H1 (cell line): ENCODE data around the gene CCDC141. TPM values are rescaled to one million over a fixed set of nuclear protein-coding genes. Genes with fewer than 3 reads are reported as not detected.

Experiments used
- CHD2 ChIP-seq: IDR thresholded peaks from 2 replicates; pipeline ENCODE4 v1.6.1; 2012; ENCODE audit warnings: low read length, improper control_type of control experiment
- EP300 ChIP-seq, 2 experiments: IDR thresholded peaks; 1 replicate in 1 of 2; 2 replicates in 1 of 2; pipeline ENCODE4 v1.6.1; 2011 to 2012; ENCODE audit warnings: low read depth in 2 of 2, low read length in 2 of 2, mild to moderate bottlenecking in 2 of 2, borderline replicate concordance in 1 of 2, inconsistent platforms in 1 of 2, moderate library complexity in 1 of 2
- KDM4A ChIP-seq: IDR thresholded peaks from one replicate; pipeline ENCODE4 v1.7.1; 2012; ENCODE audit warnings: low read depth, mild to moderate bottlenecking, moderate library complexity, low read length, inconsistent platforms; ENCODE audit not compliant: severe bottlenecking
- NANOG ChIP-seq: IDR thresholded peaks from 2 replicates; pipeline ENCODE4 v1.6.1; 2011; ENCODE audit warnings: low read length, low read depth, mild to moderate bottlenecking, inconsistent platforms; ENCODE audit not compliant: insufficient read depth, poor library complexity, severe bottlenecking
- RFX5 ChIP-seq: IDR thresholded peaks from 2 replicates; pipeline ENCODE4 v1.6.1; 2011; ENCODE audit warnings: low read depth, low read length, improper control_type of control experiment, borderline replicate concordance
- SIN3A ChIP-seq, 2 experiments: IDR thresholded peaks in 1 of 2; conservative IDR thresholded peaks in 1 of 2; 2 replicates each; pipeline ENCODE4 v1.6.1; 2011 to 2012; ENCODE audit warnings: low read length in 2 of 2, improper control_type of control experiment in 1 of 2, low read depth in 1 of 2, mild to moderate bottlenecking in 1 of 2
- SIX5 ChIP-seq: IDR thresholded peaks from 2 replicates; pipeline ENCODE4 v1.6.1; 2011; ENCODE audit warnings: mild to moderate bottlenecking, low read depth, low read length
- YY1 ChIP-seq: IDR thresholded peaks from 2 replicates; pipeline ENCODE4 v1.6.1; 2011; ENCODE audit warnings: low read depth, mild to moderate bottlenecking, low read length
- ZNF274 ChIP-seq: IDR thresholded peaks from 2 replicates; pipeline ENCODE4 v1.7.0; 2012; ENCODE audit warnings: low read length, borderline replicate concordance; ENCODE audit errors: extremely low read depth
- polyA plus RNA-seq, 7 experiments: library from polyadenylated mRNA; depleted of rRNA in 3 of 7; stranded (reverse) in 5 of 7; unstranded in 2 of 7; fragments of >200 nt in 5 of 7; fragments of 200-250 nt in 2 of 7; gene quantifications; 1 replicate in 5 of 7; 2 replicates in 1 of 7; 4 replicates in 1 of 7; pipeline versions ENCODE4 v1.2.1 to v1.2.3, GENCODE V29; 2011 to 2013; ENCODE audit warnings: missing spikeins in 2 of 7, mixed read lengths in 2 of 7
- total RNA-seq: library from RNA; stranded (reverse); fragmentation: NEBNext Ultra II Directional; extraction: Animal tissue kit (Norgen Biotek cat#: 25700); gene quantifications from 2 replicates; pipeline ENCODE4 v1.2.1, GENCODE V29; 2021
- TF ChIP-seq, protein P1 (sequence below): fragments of 300-600 bp; sonication (generic); IDR thresholded peaks from 2 replicates; pipeline ENCODE4 v1.7.1; 2012; ENCODE audit warnings: low read length, moderate library complexity, mild to moderate bottlenecking, inconsistent platforms; ENCODE audit not compliant: insufficient replicate concordance

Gene CCDC141
- total and polyA plus RNA-seq, 2 of the 8 experiments (the other 6 are each of a cell fraction or from before 2014, with no cell fraction given) = 0.56 to 21.6 TPM

GRCh38 chr2:178891959-178892485 is 157.9 kb downstream of the CCDC141 start (continued):
- TF ChIP-seq, protein P1, sequence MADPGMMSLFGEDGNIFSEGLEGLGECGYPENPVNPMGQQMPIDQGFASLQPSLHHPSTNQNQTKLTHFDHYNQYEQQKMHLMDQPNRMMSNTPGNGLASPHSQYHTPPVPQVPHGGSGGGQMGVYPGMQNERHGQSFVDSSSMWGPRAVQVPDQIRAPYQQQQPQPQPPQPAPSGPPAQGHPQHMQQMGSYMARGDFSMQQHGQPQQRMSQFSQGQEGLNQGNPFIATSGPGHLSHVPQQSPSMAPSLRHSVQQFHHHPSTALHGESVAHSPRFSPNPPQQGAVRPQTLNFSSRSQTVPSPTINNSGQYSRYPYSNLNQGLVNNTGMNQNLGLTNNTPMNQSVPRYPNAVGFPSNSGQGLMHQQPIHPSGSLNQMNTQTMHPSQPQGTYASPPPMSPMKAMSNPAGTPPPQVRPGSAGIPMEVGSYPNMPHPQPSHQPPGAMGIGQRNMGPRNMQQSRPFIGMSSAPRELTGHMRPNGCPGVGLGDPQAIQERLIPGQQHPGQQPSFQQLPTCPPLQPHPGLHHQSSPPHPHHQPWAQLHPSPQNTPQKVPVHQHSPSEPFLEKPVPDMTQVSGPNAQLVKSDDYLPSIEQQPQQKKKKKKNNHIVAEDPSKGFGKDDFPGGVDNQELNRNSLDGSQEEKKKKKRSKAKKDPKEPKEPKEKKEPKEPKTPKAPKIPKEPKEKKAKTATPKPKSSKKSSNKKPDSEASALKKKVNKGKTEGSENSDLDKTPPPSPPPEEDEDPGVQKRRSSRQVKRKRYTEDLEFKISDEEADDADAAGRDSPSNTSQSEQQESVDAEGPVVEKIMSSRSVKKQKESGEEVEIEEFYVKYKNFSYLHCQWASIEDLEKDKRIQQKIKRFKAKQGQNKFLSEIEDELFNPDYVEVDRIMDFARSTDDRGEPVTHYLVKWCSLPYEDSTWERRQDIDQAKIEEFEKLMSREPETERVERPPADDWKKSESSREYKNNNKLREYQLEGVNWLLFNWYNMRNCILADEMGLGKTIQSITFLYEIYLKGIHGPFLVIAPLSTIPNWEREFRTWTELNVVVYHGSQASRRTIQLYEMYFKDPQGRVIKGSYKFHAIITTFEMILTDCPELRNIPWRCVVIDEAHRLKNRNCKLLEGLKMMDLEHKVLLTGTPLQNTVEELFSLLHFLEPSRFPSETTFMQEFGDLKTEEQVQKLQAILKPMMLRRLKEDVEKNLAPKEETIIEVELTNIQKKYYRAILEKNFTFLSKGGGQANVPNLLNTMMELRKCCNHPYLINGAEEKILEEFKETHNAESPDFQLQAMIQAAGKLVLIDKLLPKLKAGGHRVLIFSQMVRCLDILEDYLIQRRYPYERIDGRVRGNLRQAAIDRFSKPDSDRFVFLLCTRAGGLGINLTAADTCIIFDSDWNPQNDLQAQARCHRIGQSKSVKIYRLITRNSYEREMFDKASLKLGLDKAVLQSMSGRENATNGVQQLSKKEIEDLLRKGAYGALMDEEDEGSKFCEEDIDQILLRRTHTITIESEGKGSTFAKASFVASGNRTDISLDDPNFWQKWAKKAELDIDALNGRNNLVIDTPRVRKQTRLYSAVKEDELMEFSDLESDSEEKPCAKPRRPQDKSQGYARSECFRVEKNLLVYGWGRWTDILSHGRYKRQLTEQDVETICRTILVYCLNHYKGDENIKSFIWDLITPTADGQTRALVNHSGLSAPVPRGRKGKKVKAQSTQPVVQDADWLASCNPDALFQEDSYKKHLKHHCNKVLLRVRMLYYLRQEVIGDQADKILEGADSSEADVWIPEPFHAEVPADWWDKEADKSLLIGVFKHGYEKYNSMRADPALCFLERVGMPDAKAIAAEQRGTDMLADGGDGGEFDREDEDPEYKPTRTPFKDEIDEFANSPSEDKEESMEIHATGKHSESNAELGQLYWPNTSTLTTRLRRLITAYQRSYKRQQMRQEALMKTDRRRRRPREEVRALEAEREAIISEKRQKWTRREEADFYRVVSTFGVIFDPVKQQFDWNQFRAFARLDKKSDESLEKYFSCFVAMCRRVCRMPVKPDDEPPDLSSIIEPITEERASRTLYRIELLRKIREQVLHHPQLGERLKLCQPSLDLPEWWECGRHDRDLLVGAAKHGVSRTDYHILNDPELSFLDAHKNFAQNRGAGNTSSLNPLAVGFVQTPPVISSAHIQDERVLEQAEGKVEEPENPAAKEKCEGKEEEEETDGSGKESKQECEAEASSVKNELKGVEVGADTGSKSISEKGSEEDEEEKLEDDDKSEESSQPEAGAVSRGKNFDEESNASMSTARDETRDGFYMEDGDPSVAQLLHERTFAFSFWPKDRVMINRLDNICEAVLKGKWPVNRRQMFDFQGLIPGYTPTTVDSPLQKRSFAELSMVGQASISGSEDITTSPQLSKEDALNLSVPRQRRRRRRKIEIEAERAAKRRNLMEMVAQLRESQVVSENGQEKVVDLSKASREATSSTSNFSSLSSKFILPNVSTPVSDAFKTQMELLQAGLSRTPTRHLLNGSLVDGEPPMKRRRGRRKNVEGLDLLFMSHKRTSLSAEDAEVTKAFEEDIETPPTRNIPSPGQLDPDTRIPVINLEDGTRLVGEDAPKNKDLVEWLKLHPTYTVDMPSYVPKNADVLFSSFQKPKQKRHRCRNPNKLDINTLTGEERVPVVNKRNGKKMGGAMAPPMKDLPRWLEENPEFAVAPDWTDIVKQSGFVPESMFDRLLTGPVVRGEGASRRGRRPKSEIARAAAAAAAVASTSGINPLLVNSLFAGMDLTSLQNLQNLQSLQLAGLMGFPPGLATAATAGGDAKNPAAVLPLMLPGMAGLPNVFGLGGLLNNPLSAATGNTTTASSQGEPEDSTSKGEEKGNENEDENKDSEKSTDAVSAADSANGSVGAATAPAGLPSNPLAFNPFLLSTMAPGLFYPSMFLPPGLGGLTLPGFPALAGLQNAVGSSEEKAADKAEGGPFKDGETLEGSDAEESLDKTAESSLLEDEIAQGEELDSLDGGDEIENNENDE = no peak
- TF ChIP-seq NANOG (no peak), SIN3A (conservative IDR thresholded peaks at IDR 0.05 in 1 of 2, IDR thresholded peaks at IDR 0.05 in 1 of 2; ENCODE audit: low read depth in 1 of 2, low read length in 2 of 2) (no peak), ZNF274 (no peak), KDM4A (no peak), RFX5 (no peak), EP300 (IDR thresholded peaks at IDR 0.05; ENCODE audit: borderline replicate concordance in 1 of 2, low read depth in 2 of 2, low read length in 2 of 2) (no peak), YY1 (no peak), CHD2 (no peak), SIX5 (no peak)
